ENCODE measurements around the gene ATAD2B.

GRCh38 chr2:23769364-23769763 is 157.6 kb downstream of the ATAD2B start:
- TF ChIP-seq CTCF (IDR thresholded peaks at IDR 0.05) (no peak), POLR2A (IDR thresholded peaks at IDR 0.05) (no peak), EP300 (IDR thresholded peaks at IDR 0.05) (no peak)
